ENCODE results near the gene KDM4C.

DNA sequence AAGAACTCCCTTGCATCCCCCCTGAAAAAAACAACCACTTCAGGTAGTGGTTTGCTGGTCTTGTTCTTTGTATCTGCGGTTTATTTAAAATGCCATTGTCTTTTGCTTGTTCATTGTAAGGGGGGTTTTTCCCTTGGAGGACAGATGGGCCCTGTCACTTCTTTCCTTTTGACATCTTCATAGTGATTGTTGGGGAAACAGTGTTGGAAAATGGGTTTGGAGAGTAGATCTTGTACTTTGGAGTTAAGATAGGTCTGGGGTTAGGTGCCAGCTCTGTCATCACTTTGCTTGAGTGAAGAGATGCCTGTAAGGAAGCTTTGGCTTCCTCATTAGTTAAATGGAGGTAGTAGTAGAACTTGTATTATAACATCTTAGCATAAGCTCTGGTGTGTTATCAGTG is 112.4 kb downstream of the KDM4C start:
- no peak for TF ChIP-seq POLR2A (IDR thresholded peaks at IDR 0.05; ENCODE audit: control extremely low read depth in 1 of 2, low read depth in 2 of 2, low read length in 2 of 2)
- TF ChIP-seq POLR2AphosphoS5 (IDR thresholded peaks at IDR 0.05; ENCODE audit: low read depth, low read length) = no peak
- TF ChIP-seq, protein P1, sequence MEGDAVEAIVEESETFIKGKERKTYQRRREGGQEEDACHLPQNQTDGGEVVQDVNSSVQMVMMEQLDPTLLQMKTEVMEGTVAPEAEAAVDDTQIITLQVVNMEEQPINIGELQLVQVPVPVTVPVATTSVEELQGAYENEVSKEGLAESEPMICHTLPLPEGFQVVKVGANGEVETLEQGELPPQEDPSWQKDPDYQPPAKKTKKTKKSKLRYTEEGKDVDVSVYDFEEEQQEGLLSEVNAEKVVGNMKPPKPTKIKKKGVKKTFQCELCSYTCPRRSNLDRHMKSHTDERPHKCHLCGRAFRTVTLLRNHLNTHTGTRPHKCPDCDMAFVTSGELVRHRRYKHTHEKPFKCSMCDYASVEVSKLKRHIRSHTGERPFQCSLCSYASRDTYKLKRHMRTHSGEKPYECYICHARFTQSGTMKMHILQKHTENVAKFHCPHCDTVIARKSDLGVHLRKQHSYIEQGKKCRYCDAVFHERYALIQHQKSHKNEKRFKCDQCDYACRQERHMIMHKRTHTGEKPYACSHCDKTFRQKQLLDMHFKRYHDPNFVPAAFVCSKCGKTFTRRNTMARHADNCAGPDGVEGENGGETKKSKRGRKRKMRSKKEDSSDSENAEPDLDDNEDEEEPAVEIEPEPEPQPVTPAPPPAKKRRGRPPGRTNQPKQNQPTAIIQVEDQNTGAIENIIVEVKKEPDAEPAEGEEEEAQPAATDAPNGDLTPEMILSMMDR (IDR thresholded peaks at IDR 0.05; ENCODE audit: control extremely low read depth in 1 of 3, insufficient read depth in 1 of 3, low read depth in 1 of 3, low read length in 3 of 3) = no peak
- no peak for TF ChIP-seq JUN (IDR thresholded peaks at IDR 0.05; ENCODE audit: low read depth, low read length)
- TF ChIP-seq EZH2 (IDR thresholded peaks at IDR 0.05; ENCODE audit: low read depth, low read length, severe bottlenecking) = no peak
- TF ChIP-seq EP300 (IDR thresholded peaks at IDR 0.05; ENCODE audit: borderline replicate concordance in 1 of 2, low read depth in 2 of 2, low read length in 2 of 2) = no peak
- no peak for TF ChIP-seq CHD1 (IDR thresholded peaks at IDR 0.05; ENCODE audit: low read depth, low read length)
- TF ChIP-seq ZNF274 (IDR thresholded peaks at IDR 0.05; ENCODE audit: borderline replicate concordance, extremely low read depth, low read length) = no peak
- TF ChIP-seq PHF8 (conservative IDR thresholded peaks at IDR 0.05; ENCODE audit: low read depth, low read length) = no peak
- no peak for TF ChIP-seq KDM1A (IDR thresholded peaks at IDR 0.05; ENCODE audit: borderline replicate concordance, low read length)
- TF ChIP-seq TAF1 (IDR thresholded peaks at IDR 0.05; ENCODE audit: low read depth, low read length) = no peak
- TF ChIP-seq, protein P2, sequence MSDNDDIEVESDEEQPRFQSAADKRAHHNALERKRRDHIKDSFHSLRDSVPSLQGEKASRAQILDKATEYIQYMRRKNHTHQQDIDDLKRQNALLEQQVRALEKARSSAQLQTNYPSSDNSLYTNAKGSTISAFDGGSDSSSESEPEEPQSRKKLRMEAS (IDR thresholded peaks at IDR 0.05) = no peak
- no peak for TF ChIP-seq ATF3 (IDR thresholded peaks at IDR 0.05; ENCODE audit: insufficient read depth, low read depth, low read length)
- TF ChIP-seq E2F6 (IDR thresholded peaks at IDR 0.05) = no peak

Data from H1 (cell line).